GM21447 (cell line): ENCODE results near the gene TNFRSF19.
"Not testable (repeated sequence)": the region's sequence is repeated elsewhere in the genome, so short reads cannot be mapped to it uniquely, and the experiment has no call there.

Experiments
- ATAC-seq: cut with Tn5 transposase; IDR thresholded peaks from one replicate; pipeline ENCODE4 v1.9.1; 2021; ENCODE audit not compliant: unreplicated experiment

Gene TNFRSF19

GRCh38 chr13:23651439-23651838 lies 81.2 kb downstream of the TNFRSF19 start:
- ATAC-seq: no peak

- no peak for ATAC-seq
Measured at GRCh38 chr13:23651887-23652286, 81.7 kb downstream of the TNFRSF19 start.

GRCh38 chr13:23652909-23653726 lies 82.9 kb downstream of the TNFRSF19 start:
- ATAC-seq: no peak

- no peak for ATAC-seq
Measured at GRCh38 chr13:23654111-23655110, 84.2 kb downstream of the TNFRSF19 start.

GRCh38 chr13:23655321-23655720 lies 85.1 kb downstream of the TNFRSF19 start:
- no peak for ATAC-seq

GRCh38 chr13:23656637-23657371 lies 86.6 kb downstream of the TNFRSF19 start:
- no peak for ATAC-seq

- no peak for ATAC-seq
Measured at GRCh38 chr13:23658929-23659541, 88.8 kb downstream of the TNFRSF19 start.

GRCh38 chr13:23660249-23660648 lies 90.0 kb downstream of the TNFRSF19 start:
- ATAC-seq: no peak

GRCh38 chr13:23666582-23666981 lies 96.4 kb downstream of the TNFRSF19 start:
- no peak for ATAC-seq

- no peak for ATAC-seq
Measured at GRCh38 chr13:23667750-23668149, 97.5 kb downstream of the TNFRSF19 start.

- no peak for ATAC-seq
Measured at GRCh38 chr13:23668562-23668961, 98.3 kb downstream of the TNFRSF19 start.

- ATAC-seq: no peak
Measured at GRCh38 chr13:23670793-23671192, 100.6 kb downstream of the TNFRSF19 start.

- no peak for ATAC-seq
Measured at GRCh38 chr13:23671377-23671776, 101.2 kb downstream of the TNFRSF19 start.

GRCh38 chr13:23671897-23672296 lies 101.7 kb downstream of the TNFRSF19 start:
- ATAC-seq: no peak

- no peak for ATAC-seq
Measured at GRCh38 chr13:23672616-23673015, 102.4 kb downstream of the TNFRSF19 start.

- ATAC-seq: no peak
Measured at GRCh38 chr13:23673354-23673753, 103.1 kb downstream of the TNFRSF19 start.

GRCh38 chr13:23673867-23674605 lies 103.8 kb downstream of the TNFRSF19 start:
- ATAC-seq: no peak

GRCh38 chr13:23674795-23675640 lies 104.8 kb downstream of the TNFRSF19 start:
- ATAC-seq: no peak

- ATAC-seq: not testable (repeated sequence)
Measured at GRCh38 chr13:23677679-23678288, 107.6 kb downstream of the TNFRSF19 start.
